Fibroblast of lung (primary cell): Measurements from ENCODE around the gene MBTD1. TPM values are rescaled to one million over a fixed set of nuclear protein-coding genes. Genes with fewer than 3 reads are reported as not detected.
A peak's percentile ranks its signal among the peaks of the same experiment; 100 is the strongest.

Experiments
- DNase-seq, 2 donors: peaks; one replicate each; pipeline versions ENCODE4 v3.0.0 to v3.0.0-alpha.2; 2010; ENCODE audit warnings: low read depth in 2 of 2
- H2AFZ ChIP-seq: 2 replicates; pipeline ENCODE4 v1.5.1; 2012; ENCODE audit warnings: low read length, control low read depth, inconsistent platforms
- H3K27ac ChIP-seq: 2 replicates; pipeline ENCODE4 v1.5.1; 2011; ENCODE audit warnings: low read length, control low read depth; ENCODE audit not compliant: insufficient read depth
- H3K27me3 ChIP-seq: 2 replicates; pipeline ENCODE4 v1.5.1; 2011; ENCODE audit warnings: mild to moderate bottlenecking, low read length; ENCODE audit not compliant: control insufficient read depth, insufficient read depth
- H3K36me3 ChIP-seq: 2 replicates; pipeline ENCODE4 v1.5.1; 2011; ENCODE audit warnings: low read length; ENCODE audit not compliant: control insufficient read depth, insufficient read depth
- H3K4me1 ChIP-seq: 2 replicates; pipeline ENCODE4 v1.5.1; 2011; ENCODE audit warnings: low read length; ENCODE audit not compliant: control insufficient read depth, insufficient read depth; ENCODE audit errors: extremely low read depth
- H3K4me2 ChIP-seq: 2 replicates; pipeline ENCODE4 v1.5.1; 2011; ENCODE audit warnings: low read length, control low read depth; ENCODE audit not compliant: insufficient read depth; ENCODE audit errors: extremely low read depth
- H3K4me3 ChIP-seq, 4 experiments: fragments of 200-600 bp in 1 of 4; sonication (generic) in 1 of 4; replicated peaks in 1 of 4; 2 replicates each; pipeline ENCODE4 v1.5.1; 2011 to 2016; ENCODE audit warnings: low read length in 4 of 4, low read depth in 3 of 4, mild to moderate bottlenecking in 3 of 4, control low read depth in 2 of 4, inconsistent platforms in 1 of 4, mixed read lengths in 1 of 4; ENCODE audit not compliant: insufficient read depth in 1 of 4; ENCODE audit errors: control extremely low read depth in 1 of 4
- H3K79me2 ChIP-seq: 2 replicates; pipeline ENCODE4 v1.5.1; 2012; ENCODE audit warnings: mild to moderate bottlenecking, low read length, inconsistent platforms; ENCODE audit not compliant: control insufficient read depth, insufficient read depth
- H3K9ac ChIP-seq: 2 replicates; pipeline ENCODE4 v1.5.1; 2011; ENCODE audit warnings: mild to moderate bottlenecking, low read length, control low read depth; ENCODE audit not compliant: insufficient read depth
- H3K9me3 ChIP-seq: 2 replicates; pipeline ENCODE4 v1.5.1; 2012; ENCODE audit warnings: low read depth, low read length; ENCODE audit not compliant: control insufficient read depth, insufficient read depth
- H4K20me1 ChIP-seq: 2 replicates; pipeline ENCODE4 v1.5.1; 2011; ENCODE audit warnings: low read length; ENCODE audit not compliant: control insufficient read depth, insufficient read depth; ENCODE audit errors: extremely low read depth
- EZH2 ChIP-seq: IDR thresholded peaks from 2 replicates; pipeline ENCODE4 v1.5.1; 2012; ENCODE audit warnings: low read length, control low read depth, mild to moderate bottlenecking; ENCODE audit errors: missing control alignments
- polyA plus RNA-seq, 2 donors: library from polyadenylated mRNA; depleted of rRNA in 1 of 2; stranded (reverse) in 1 of 2; unstranded in 1 of 2; fragments of >200 nt; gene quantifications; 2 replicates each; pipeline ENCODE4 v1.2.1, GENCODE V29; 2011 to 2012; ENCODE audit warnings: missing spikeins in 1 of 2
- total RNA-seq: library from RNA; depleted of rRNA; stranded (reverse); fragments of >200 nt; gene quantifications from 2 replicates; pipeline ENCODE4 v1.2.1, GENCODE V29; 2014
- TF ChIP-seq, protein P1 (sequence below), 2 donors: IDR thresholded peaks in 1 of 2; conservative IDR thresholded peaks in 1 of 2; 1 replicate in 1 of 2; 2 replicates in 1 of 2; pipeline ENCODE4 v1.5.1; 2011 to 2012; ENCODE audit warnings: low read length in 2 of 2, control low read depth in 1 of 2, inconsistent platforms in 1 of 2, low read depth in 1 of 2, mild to moderate bottlenecking in 1 of 2

The MBTD1 gene
- total and polyA plus RNA-seq, 2 donors (not counting 1 experiment from before 2014, with no cell fraction given): 4.4 to 13.7 TPM

DNA sequence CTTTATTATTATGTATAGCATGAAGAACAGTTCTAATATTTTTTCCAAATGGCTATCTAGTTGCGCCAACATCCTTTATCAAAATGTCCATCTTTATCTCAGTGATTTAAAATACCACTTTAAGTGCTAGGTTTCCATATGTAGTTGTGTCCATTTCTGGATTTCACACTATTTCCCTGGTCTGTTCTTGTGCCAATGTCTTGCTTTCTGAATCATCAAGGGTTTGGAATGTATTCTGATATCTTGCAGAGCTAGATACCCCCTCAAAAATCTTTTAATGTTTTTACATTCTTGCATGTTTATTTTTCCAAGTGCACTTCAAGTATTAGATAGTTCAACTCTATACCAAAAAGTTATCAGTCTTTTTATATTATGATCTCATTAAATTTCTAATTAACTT lies 14.3 kb downstream of the MBTD1 start:
- Histone ChIP-seq H3K4me1 (no peaks in the 10 kb centered on the region), H3K79me2 (no peaks in the 10 kb centered on the region), H3K27me3 (no peaks in the 10 kb centered on the region), H3K9ac (no peak overlapping the region), H3K4me3 (no peak overlapping the region), H3K4me2 (no peak overlapping the region), H3K36me3 (no peaks in the 10 kb centered on the region), H2AFZ (no peak overlapping the region), H3K9me3 (no peaks in the 10 kb centered on the region), H4K20me1 (no peaks in the 10 kb centered on the region), H3K27ac (no peak overlapping the region)
- no peak for TF ChIP-seq EZH2
- TF ChIP-seq, protein P1, sequence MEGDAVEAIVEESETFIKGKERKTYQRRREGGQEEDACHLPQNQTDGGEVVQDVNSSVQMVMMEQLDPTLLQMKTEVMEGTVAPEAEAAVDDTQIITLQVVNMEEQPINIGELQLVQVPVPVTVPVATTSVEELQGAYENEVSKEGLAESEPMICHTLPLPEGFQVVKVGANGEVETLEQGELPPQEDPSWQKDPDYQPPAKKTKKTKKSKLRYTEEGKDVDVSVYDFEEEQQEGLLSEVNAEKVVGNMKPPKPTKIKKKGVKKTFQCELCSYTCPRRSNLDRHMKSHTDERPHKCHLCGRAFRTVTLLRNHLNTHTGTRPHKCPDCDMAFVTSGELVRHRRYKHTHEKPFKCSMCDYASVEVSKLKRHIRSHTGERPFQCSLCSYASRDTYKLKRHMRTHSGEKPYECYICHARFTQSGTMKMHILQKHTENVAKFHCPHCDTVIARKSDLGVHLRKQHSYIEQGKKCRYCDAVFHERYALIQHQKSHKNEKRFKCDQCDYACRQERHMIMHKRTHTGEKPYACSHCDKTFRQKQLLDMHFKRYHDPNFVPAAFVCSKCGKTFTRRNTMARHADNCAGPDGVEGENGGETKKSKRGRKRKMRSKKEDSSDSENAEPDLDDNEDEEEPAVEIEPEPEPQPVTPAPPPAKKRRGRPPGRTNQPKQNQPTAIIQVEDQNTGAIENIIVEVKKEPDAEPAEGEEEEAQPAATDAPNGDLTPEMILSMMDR (conservative IDR thresholded peaks at IDR 0.05 in 1 of 2, IDR thresholded peaks at IDR 0.05 in 1 of 2; ENCODE audit: low read depth in 1 of 2, low read length in 2 of 2): no peak
- peak in 1 of 2 donors; percentile 56 for DNase-seq

DNA sequence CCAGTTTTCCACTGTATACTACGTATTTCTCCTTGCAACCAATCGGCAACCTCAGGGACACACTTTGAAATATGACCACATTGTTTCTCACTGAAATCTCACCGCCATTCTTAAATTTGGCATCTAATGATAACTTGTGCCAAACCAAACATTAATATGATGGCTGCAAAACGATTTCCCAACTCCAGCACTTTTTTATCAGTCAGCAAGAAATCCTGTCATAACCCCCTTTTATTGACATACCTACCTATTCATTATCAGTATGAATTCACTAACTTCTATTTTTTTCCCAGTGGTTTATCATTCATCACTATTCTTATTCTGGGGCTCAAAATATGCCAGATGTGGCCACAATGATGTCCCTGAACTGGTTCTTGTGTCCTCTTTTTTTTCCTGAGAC lies 15.8 kb downstream of the MBTD1 start:
- no peak overlapping the region for H3K27ac ChIP-seq
- H3K36me3 ChIP-seq: no peaks in the 10 kb centered on the region
- H3K27me3 ChIP-seq: no peaks in the 10 kb centered on the region
- no peak overlapping the region for H3K4me2 ChIP-seq
- H3K4me3 ChIP-seq: no peak overlapping the region
- H3K9ac ChIP-seq: no peak overlapping the region
- H4K20me1 ChIP-seq: no peaks in the 10 kb centered on the region
- H2AFZ ChIP-seq: no peak overlapping the region
- H3K9me3 ChIP-seq: no peaks in the 10 kb centered on the region
- TF ChIP-seq, protein P1 (conservative IDR thresholded peaks at IDR 0.05 in 1 of 2, IDR thresholded peaks at IDR 0.05 in 1 of 2; ENCODE audit: low read depth in 1 of 2, low read length in 2 of 2): no peak
- TF ChIP-seq EZH2: no peak
- no peaks in the 10 kb centered on the region for H3K79me2 ChIP-seq
- DNase-seq: no peak
- H3K4me1 ChIP-seq: no peaks in the 10 kb centered on the region

DNA sequence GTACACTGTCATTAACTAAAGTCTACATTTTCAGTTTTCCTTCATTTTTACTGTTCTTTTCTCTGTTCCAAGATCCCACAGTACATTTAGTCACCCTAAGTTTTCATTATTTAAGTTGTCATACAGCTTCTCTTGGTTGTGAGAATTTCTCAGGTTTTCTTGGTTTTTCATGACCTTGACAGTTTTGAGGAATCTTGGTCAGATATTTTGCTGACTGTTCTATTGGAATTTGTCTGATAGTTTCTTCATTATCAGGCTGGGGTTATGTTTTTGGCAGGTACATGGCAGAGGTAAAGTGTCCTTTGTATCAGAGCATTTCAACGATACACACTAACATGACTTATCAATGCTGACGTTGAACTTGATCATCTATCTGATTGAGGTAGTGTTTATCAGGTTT lies 19.6 kb downstream of the MBTD1 start:
- no peaks in the 10 kb centered on the region for H3K79me2 ChIP-seq
- TF ChIP-seq, protein P1 (conservative IDR thresholded peaks at IDR 0.05 in 1 of 2, IDR thresholded peaks at IDR 0.05 in 1 of 2; ENCODE audit: low read depth in 1 of 2, low read length in 2 of 2): no peak
- no peak for TF ChIP-seq EZH2
- no peaks in the 10 kb centered on the region for H3K36me3 ChIP-seq

More for the DNA sequence above, 19.6 kb downstream of the MBTD1 start:
- no peaks in the 10 kb centered on the region for H4K20me1 ChIP-seq
- H3K9ac ChIP-seq: no peak overlapping the region
- no peaks in the 10 kb centered on the region for H3K9me3 ChIP-seq
- H3K4me2 ChIP-seq: no peak overlapping the region
- no peak overlapping the region for H3K27ac ChIP-seq
- no peaks in the 10 kb centered on the region for H3K27me3 ChIP-seq
- no peak overlapping the region for H2AFZ ChIP-seq
- H3K4me1 ChIP-seq: no peaks in the 10 kb centered on the region
- H3K4me3 ChIP-seq: no peak overlapping the region
- DNase-seq: no peak
